ENCODE measurements around the gene SRGAP2C.
"Not testable (repeated sequence)": the region's sequence is repeated elsewhere in the genome, so short reads cannot be mapped to it uniquely, and the experiment has no call there.

GRCh38 chr1:121167225-121167738 lies 17.5 kb upstream of the SRGAP2C start:
- TF ChIP-seq CTCF, POLR2A (IDR thresholded peaks at IDR 0.05): not testable (repeated sequence)
